ENCODE measurements around the gene CBFA2T3.

CBFA2T3 gene

DNA sequence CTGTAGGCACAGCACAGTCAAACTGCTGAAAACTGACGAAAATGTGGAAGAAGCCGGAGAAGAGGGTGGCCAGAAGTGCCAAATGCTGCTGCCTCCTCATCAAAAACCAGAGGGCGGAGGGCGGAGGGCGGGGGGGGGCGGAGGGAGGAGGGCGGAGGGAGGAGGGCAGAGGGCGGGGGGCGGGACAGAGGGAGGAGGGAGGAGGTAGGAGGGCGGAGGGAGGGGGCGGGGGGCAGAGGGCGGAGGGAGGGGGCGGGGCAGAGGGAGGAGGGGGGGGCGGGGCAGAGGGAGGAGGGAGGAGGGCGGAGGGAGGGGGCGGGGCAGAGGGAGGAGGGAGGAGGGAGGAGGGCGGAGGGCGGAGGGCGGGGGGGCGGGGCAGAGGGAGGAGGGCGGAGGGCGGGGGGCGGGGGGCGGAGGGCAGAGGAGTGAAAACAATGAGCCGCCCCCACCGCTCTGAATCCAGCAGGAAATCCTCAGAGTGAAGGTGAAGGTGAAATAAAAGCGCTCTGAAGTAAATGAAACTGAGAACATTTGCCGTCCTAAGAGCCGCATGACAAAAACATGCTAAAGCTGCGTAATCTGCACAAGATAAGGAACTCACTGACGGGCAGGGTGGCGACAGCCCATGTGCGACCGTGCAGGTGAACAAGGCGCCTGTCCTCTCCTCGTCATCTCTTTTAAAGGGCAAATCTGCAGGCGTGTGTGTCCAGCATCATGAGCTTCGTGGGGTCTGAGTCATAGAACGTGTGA lies 22.6 kb upstream of the CBFA2T3 start:
- DNase-seq (ENCODE audit: low read depth in 4 of 4, low spot score in 1 of 4) = peak in 1 of 4 experiments; percentile 22

DNA sequence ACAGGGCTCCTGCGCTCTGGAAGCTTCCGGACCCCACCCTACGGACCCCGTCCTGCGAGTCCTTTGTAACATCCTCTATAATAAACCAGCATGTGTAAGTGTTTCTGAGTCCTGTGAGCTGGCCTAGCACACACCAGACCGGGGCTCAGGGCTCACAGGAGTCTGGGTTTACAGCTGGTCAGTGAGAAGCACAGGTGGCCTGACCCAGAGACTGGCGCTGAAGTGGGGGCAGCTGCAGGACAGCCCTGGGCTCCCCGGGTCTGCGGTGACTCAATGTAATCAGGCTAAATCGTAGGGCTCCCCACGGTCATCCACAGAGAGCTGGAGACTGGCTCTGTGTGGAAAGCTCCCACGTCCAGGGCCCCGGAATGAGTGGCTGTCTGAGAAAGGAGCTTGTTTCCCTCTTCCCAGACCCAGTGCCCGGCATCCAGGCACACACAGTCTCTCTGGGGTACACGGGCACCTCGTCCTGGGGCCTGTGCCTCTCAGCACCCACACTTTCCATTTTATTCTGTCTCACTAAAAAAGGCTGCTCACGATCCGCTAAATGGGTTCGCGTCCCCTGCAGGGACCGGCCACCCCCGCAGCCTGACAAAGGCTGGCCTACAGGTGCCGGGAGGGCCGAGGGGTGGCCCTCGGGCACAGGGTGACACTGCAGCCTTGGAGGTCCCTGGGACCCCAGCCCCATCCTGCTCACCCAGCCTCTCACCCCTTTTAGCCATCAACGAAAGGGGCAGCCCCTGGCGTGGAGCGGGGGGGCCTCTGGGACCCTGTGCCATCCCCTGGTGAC lies 18.9 kb upstream of the CBFA2T3 start:
- DNase-seq (ENCODE audit: low read depth in 4 of 4, low spot score in 1 of 4) = no peak

DNA sequence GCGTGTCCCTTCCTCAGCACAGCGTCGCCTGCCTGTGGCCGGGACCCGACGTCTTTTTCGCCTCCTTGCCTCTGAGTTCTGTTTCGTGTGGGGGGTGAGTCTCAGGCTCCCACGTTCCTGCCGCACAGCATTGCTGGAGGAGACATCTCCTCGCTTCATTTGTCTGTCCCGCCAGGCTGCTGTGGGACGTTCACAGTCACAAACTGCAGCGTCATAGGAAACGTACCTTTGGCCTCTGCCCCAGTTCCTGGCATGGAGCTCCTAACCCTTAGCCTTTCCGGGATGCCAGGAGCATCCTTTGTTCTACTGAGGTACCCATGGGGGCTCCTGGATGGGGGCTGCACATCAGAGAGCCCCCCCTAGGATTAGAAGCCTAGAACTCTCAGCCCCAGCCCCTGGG lies 18.2 kb upstream of the CBFA2T3 start:
- no peak for DNase-seq (ENCODE audit: low read depth in 4 of 4, low spot score in 1 of 4)

DNA sequence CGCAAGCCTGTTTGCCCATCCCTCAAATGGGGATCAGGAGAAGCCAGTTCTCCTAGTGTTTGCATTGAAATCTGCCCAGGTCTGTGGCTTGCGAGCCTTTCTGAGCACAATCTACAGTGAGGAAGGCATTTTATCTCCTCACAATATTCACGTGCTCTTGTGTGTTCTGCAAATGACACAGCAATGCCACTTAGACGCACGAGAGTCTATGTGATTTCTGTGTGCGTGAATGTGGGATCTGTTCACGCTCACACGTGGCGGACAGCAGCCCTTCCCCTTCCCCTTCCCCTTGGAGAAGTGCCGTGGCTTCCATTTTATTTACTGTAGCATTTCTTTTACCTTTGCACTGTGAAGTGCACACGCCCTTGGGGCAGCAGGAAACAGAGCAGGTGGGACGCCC lies 17.7 kb upstream of the CBFA2T3 start:
- DNase-seq (ENCODE audit: low read depth in 4 of 4, low spot score in 1 of 4) = no peak

DNA sequence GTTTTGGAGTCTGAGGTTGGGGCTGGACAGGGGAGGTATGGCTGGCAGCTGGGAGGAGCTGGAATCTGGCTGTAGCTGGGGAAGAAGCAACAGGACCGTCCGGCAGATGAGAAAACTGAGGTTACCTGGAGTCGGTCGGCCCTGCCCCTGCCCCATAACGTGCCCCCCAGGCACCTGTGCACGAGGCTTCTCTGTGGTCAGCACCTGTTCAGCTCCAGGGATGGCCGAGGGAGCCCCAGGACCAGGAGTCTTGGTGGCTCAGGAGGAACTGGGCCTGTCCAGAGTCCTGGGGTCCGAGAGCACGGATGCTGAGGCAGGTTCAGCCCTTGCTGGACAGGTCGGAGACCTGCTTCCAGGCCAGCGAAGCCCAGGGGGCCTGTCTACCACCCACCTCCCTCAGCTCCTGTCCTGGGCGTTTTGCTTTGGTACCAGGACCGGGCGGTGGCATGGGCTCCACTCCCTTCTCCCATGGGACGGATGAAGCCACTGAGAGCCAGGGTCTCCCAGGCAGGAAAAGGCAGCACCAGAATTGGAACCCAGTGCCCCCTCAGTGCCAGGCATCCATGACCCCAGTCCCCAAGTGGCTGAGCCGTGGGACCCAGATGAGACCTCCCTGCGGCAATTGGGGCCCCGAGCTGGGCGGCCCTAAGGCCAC lies 17.1 kb upstream of the CBFA2T3 start:
- no peak for DNase-seq (ENCODE audit: low read depth in 4 of 4, low spot score in 1 of 4)

DNA sequence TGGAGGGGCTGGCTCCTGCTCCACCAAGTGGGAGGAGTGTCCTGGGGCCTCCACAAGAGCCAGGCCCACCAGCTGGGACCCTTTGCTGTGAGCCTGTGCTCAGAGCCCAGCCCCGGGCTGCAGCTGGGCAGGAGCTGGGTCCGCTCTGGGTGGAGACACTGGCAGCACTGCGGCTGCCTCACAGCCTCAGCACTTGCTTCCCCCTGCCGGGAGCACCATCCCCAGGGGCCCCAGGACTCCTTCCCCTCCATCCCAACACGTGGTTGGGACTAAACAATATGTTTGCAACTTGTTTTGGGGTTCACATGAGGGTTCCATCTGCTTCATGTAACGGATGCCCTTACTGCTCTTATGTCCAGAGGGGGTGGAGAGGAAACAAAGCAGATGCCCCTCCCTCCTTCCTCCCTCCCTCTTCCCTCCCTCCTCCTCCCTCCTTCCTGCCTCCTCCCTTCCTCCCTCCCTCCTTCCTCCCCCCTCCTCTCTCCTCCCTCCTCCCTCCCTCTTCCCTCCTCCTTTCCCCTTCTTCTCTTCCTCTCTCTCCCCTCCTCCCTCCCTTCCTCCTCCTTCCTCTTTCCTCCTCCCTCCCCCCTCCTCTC lies 16.3 kb upstream of the CBFA2T3 start:
- no peak for DNase-seq (ENCODE audit: low read depth in 4 of 4, low spot score in 1 of 4)

DNA sequence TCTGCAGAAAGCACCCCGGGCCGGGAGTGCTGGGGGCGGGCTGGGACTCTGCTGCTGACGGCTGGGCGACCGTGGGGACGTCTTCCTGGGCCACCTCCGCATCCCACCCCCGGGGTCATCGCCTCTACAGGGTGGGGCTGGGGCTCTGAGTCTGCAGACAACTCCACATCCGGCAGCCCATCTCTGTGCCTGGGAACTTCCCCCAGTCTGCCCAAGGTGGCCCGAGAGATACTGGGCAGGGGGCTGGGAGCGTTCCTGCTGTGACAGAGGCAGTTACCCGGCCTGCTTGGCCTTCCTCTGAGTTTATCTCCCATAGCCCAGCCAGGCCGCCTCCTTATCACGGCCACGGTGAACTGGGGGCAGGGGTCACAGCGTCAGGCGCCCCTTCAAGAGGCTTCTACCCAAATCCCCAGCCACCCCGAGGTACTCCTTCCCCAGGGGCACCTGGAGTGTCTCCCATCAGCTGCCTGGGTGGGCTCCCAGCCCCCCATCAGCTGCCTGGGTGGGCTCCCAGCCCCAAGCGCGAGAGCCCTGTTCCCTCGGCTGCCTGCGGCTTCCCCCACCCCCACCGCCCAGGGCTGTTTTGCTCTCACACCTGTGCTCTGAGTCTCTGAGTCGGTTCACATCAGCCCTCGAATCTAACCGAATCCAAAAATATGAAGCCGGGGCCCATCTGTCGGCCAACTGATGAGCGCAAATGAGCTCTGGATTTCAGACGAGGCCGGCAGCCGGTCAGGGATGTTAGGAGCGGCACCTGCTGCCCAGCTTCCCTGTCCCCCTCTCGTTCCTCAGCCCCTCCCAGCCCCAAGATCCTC lies 15.6 kb upstream of the CBFA2T3 start:
- DNase-seq (ENCODE audit: low read depth in 4 of 4, low spot score in 1 of 4) = no peak

DNA sequence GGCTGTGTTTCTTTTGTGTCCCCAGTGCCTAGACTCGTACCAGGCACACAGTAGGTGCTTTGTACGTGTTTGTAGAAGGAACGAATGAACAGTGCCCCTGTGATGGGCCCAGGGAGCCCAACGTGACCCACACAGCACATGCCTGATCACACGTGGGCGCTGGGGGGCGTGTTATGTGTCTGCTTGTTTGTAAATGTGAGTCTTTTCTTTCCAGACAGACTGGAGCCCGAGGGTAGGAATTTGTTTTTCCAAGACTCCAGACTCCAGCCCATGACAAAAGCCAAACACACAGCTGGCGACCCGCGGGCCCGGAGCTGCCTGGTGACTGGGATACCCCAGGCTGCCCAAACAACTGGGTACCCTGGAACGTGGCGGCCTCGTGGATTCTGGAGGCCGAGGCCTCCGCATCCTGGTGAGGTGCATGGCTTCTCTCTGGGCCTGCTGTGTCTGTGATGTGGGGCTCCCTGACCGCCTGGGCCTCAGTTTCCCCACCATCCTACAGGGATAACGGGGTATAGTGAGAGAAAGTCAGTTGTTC lies 14.9 kb upstream of the CBFA2T3 start:
- DNase-seq (ENCODE audit: low read depth in 4 of 4, low spot score in 1 of 4) = no peak

DNA sequence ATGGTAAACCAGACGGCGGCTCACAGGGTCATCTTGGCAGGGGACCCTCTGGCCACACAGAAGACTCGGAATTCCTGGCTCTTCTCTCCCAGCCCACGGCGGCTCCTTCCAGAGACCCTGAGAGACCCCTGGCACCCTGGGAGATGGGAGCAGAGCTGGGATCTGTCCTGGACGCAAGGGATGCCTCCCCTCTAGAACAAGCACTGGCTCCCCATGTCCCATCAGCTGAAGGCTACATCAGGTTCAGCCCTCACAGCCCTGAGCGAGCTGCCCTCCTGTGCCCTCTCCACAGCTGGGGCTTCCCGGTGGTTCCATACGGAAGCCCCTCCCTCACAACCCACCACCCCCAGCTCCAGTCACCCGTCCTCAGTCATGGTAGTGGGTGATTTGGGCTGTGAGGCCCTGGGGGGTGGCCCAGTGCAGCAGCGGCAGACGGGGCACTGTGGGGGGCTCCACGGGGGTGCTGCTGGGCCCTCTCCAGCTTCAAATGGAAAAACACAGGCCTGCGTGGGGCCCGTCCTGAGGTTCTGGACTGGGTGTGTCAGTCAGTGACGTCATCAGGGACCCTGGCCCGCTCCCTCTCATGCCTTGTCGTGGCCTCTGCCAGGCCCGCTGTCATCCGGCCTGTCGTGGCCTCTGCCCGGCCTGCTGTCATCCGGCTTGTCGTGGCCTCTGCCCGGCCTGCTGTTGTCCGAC lies 13.0 kb upstream of the CBFA2T3 start:
- DNase-seq (ENCODE audit: low read depth in 4 of 4, low spot score in 1 of 4) = no peak

DNA sequence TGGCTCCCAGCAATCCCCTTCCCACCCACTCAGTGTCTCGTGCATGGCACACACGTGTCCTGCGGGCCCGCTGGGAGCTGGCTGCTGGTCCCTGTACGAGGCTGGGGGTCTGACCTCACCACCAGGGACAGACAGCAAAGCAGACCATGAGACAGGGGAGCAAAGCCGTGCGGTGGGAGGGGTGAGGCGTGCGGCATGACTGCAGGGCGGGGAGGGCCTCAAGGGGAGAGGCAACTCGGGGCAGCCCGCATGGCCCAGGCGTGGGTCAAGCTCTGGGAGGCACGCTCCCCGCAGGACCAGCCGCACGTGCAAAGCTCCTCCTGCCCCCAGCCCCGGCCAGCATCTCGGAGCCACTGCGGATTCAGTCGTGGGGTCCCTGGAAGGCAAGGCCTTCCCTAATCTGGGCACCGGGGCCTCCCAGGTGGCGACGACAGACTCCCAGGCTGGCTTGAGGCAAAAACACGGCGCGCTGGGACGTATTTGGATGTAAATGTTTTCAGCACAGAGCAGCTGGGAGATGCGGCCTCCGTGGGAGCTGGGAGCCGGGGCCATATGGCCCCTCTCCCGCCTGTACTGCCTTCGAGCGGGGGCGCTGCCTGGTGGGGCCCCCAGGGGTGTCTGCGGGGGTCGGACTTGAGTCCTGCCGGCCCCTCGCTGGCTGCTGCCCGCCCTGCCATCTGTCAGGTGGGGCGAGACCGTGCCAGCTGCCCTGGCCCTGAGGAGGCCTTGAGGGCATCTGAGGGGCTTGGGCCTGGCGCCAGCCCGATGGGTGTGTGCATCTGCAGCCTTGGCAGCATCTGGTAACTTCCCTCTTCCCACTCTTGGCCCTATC lies 12.2 kb upstream of the CBFA2T3 start:
- DNase-seq (ENCODE audit: low read depth in 4 of 4, low spot score in 1 of 4) = no peak

DNA sequence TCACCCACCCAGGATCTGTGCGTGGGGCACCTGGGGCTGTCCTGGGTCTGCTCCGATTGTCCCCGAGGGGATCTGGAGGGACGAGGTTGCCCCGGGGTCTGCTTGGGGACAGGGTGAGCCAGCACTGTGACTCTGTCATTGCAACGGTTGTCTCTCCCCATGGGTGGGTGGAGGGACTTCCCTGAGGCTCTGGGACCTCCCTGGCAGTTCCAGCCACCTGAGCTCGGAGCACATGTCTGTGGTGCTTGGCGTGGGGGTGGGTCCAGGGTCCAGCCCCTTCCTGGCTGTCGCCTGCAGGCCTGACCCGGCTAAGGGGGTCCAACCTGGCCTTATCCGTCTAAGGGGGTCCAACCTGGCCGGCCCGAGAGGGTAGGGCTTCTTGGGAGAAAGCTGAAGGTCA lies 8.5 kb upstream of the CBFA2T3 start:
- no peak for DNase-seq (ENCODE audit: low read depth in 4 of 4, low spot score in 1 of 4)

DNA sequence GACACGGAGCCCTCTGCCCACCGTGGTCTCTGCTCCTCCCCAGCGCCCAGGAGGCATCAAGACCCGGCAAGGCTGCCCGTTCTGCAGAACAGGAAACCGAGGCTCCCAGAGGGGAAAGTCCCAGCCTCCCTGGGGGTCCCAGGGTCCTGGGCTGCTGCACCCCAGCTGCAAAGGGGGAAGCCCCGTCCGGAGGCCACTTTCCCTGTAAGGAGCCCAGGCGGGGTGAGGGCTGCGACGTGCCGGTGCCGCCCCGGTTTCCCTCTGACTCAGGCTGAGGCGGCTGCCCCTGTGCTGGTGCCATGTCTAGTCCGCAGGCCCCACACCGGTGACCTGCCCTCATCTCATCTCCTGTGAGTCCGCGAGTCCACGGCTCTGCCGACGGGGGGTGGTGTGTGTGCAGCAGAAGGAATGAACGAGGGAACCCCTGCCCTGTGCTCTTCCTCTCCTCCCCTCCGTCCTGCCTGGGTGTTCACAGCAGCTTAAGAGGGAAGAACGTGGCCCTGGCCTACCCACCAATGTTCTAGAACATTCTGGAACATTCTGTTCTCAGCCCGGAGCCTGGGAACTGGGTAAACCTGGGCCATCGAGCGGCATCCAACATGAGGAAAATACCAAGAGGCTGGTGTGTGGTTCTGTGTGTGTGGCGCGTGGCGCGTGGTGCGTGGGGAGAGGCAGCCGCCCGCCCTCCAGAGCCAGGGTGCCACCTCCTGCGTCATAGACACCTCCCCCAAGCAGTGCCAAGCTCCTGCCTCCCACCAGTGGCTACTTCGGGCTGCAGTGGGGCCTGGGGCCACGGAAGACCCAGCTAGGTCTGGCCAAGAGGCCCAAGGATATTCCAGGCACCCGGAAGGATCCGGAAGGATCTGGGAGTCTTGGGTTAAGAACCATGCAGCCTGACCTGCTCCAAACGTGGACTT lies 7.0 kb upstream of the CBFA2T3 start:
- no peak for DNase-seq (ENCODE audit: low read depth in 4 of 4, low spot score in 1 of 4)

DNA sequence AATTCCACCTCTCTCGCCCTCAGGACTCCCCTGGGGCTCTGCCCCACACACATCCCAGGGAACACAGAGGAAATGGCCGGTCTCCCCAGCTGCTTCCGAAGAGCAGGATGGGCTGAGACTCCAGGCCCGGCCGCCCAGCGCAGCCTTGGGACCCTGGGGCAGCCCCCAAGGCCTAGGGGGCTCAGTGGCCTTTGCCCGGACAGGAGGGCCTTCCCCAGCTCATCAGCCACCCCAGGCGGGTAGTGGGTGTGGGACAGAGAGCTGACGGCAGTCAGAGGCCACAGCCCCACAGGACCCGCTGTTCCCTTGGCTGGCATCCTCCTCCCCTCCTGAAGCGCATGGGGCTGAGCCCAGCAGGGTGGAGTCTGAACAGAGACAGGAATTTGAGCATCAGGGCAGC lies 6.2 kb upstream of the CBFA2T3 start:
- DNase-seq (ENCODE audit: low read depth in 4 of 4, low spot score in 1 of 4) = no peak

DNA sequence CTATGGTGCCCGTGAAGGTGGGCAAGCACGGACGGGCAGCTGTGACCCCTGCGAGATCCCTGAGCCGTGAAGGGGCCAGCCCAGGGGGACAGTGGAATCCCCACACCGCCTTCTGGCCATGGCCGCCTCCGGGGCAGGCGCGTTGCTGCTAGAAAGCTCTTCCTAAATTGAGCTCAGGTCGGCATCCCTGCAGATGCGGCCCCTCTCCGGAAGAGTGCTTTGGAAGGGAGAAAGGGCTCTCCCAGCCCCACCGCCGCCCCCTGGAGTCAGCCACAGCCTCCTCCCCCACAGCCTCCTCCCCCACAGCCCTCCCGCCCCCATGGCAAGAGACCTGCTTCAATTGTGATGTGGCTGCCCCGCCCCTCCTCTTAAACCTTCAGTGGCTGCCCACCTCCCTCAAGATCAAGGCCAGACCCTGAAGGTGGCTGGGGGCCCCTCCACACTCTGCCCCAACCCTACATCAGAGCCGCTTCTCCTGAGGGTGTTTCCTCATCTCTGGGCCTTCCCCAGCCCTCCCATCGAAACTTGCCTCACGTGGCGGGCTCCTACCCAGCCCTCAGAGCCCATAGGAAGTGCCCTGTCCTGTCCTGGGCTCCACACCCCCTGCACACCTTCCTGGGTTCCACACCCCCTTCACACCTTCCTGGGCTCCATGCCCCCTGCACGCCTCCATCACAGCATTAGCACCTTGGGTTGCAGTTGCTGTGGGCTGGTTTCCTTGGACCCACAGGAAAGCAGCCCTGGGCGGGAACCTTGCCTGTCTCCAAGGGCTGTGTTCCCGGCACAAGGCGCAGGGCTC lies 5.5 kb upstream of the CBFA2T3 start:
- no peak for DNase-seq (ENCODE audit: low read depth in 4 of 4, low spot score in 1 of 4)

DNA sequence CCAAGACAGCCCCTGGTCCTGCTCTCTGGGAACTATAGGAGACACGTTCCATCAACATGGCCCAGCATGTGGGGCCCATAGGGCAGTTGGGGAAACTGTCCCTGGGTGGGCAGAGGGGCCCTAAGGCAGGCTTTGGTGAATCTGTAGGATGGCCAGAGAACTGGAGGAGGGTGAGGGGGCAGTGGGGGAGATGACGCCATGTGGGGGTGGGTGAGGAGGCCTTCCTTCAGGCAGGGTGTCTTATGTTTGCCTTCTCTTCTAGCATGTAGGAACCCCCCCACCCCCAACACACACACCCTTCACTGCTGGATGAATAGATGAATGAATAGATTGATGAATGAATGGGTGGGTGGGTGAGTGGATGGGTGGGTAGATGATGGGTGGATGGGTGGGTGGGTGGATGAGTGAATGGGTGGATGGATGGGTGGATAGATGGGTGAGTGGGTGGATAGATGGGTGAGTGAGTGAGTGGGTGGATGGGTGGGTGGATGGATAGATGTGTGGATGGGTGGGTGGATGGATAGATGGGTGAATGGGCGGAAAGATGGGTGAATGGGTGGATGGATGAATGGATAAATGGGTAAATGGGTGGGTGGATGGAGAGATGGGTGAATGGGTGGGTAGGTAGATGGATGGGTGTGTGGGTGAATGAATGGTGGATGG lies 2.5 kb upstream of the CBFA2T3 start:
- no peak for DNase-seq (ENCODE audit: low read depth in 4 of 4, low spot score in 1 of 4)

DNA sequence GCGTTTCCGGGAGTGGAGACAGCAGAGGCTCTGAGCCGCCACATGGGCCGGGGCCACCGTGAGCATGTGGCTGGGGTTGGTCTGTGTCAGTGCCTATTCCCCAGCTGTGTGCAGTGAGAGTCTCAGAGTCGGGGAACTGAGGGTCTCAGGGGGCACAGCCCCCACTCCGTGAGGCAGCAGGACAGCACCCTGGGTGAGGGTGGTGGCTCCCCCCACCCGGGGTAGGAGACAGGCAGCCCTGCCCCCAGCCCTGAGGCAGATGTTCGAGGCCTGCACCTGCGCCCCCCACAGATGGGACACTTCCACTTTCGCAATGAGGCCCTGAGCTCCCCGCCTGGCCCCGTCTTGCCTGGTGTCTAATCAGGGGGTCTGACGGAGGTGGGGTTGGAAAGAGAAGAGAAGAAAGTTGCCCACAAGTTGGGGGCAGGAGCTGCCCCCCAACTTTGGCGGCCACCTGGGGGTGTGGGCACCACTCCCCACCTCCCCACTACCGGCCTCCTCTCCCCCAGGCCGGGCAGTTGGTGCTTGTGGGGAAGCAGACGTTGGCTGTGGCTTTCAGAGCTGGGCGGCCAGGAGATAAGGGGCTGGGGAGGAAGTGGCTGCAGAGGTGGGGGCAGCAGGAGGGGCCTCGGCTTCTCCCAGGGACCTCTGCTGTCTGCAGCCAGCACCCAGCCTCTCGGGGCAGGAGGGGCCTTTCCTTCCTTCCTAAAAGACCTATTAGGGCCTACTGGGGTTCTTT lies 1.8 kb upstream of the CBFA2T3 start:
- no peak for DNase-seq (ENCODE audit: low read depth in 4 of 4, low spot score in 1 of 4)

Measured in stimulated activated CD4-positive, alpha-beta T cell treated with anti-CD3 and anti-CD28 coated beads, Interleukin-1b, Interleukin-23, amount 100 ng/mL, for 24 hours (primary cell).